HCT116 (cell line): ENCODE measurements around the gene GNGT1. TPM values are rescaled to one million over a fixed set of nuclear protein-coding genes. Genes with fewer than 3 reads are reported as not detected.

Experiments
- ATAC-seq: fragments of 200-7000 bp; cut with Tn5 transposase; 2 replicates; pipeline ENCODE4 v1.9.1; 2020; ENCODE audit warnings: mild to moderate bottlenecking, moderate library complexity
- BruUV-seq: library from RNA; stranded (reverse); fragments of 400-500 nt; replicated peaks from 2 replicates; lab custom pipeline; 2021; lab: Mats Ljungman, UMichigan
- CTCF ChIA-PET: fragments of 300-600 bp; sonication (Branson Sonifier 250); formaldehyde crosslinking; loops from one replicate; lab custom pipeline; 2021; ENCODE audit warnings: antibody characterized with exemption; lab: Charles Lee
- POLR2A ChIA-PET: fragments of 300-600, 350-600 bp; sonication (Branson Sonifier 250); formaldehyde crosslinking; loops from one replicate; lab custom pipeline; 2021; ENCODE audit warnings: antibody characterized with exemption; lab: Charles Lee
- RAD21 ChIA-PET, 2 experiments: fragments of 300-600 bp; sonication (Branson Sonifier 250); formaldehyde crosslinking; loops; one replicate each; lab custom pipeline; 2023; ENCODE audit warnings: low total read pairs in 2 of 2; ENCODE audit not compliant: uncharacterized antibody in 2 of 2, unreplicated experiment in 2 of 2, low non-redundant PET in 1 of 2; lab: Charles Lee
- DNase-seq: peaks from one replicate; pipeline ENCODE4 v3.0.0-alpha.2; 2010; ENCODE audit warnings: low read depth, low spot score
- H2AFZ ChIP-seq: fragments of 200-600 bp; shearing (Covaris generic), sonication (generic); 2 replicates; pipeline ENCODE4 v1.6.1; 2017; ENCODE audit warnings: low read depth, mixed run types, mixed read lengths, antibody characterized with exemption, low read length; ENCODE audit not compliant: poor library complexity, severe bottlenecking
- H3K27ac ChIP-seq: 2 replicates; pipeline ENCODE4 v1.5.1; 2012; ENCODE audit warnings: low read depth, low read length
- H3K27me3 ChIP-seq: fragments of 200-600 bp; sonication (generic); 2 replicates; pipeline ENCODE4 v1.6.1; 2016; ENCODE audit warnings: mixed run types, low read length, mixed read lengths; ENCODE audit not compliant: insufficient read depth
- H3K36me3 ChIP-seq, 2 experiments: fragments of 200-500 bp in 1 of 2; fragments of 200-600 bp in 1 of 2; sonication (Bioruptor generic) in 1 of 2; sonication (generic) in 1 of 2; 2 replicates each; pipeline versions ENCODE4 v1.5.1 to v1.6.1; 2014 to 2016; ENCODE audit warnings: low read length in 2 of 2, inconsistent platforms in 1 of 2, mixed read lengths in 1 of 2, mixed run types in 1 of 2; ENCODE audit not compliant: insufficient read depth in 2 of 2, control insufficient read depth in 1 of 2
- H3K4me1 ChIP-seq, 2 experiments: fragments of 200-600 bp in 1 of 2; sonication (generic) in 1 of 2; 2 replicates each; pipeline versions ENCODE4 v1.5.1 to v1.6.1; 2012 to 2017; ENCODE audit warnings: low read length in 2 of 2, inconsistent platforms in 1 of 2, mild to moderate bottlenecking in 1 of 2, mixed read lengths in 1 of 2, mixed run types in 1 of 2, moderate library complexity in 1 of 2; ENCODE audit not compliant: insufficient read depth in 2 of 2, control insufficient read depth in 1 of 2
- H3K4me2 ChIP-seq: fragments of 200-600 bp; sonication (generic); 2 replicates; pipeline ENCODE4 v1.6.1; 2017; ENCODE audit warnings: mixed run types, low read length, mixed read lengths
- H3K4me3 ChIP-seq, 2 experiments: fragments of 200-600 bp in 1 of 2; sonication (generic) in 1 of 2; replicated peaks in 1 of 2; 2 replicates each; pipeline ENCODE4 v1.5.1; 2011 to 2016; ENCODE audit warnings: low read length in 2 of 2, control low read depth in 1 of 2, low read depth in 1 of 2, mild to moderate bottlenecking in 1 of 2, mixed read lengths in 1 of 2, mixed run types in 1 of 2
- H3K79me2 ChIP-seq: fragments of 200-600 bp; sonication (generic); 2 replicates; pipeline ENCODE4 v1.6.1; 2017; ENCODE audit warnings: mild to moderate bottlenecking, mixed run types, low read length, moderate library complexity, mixed read lengths; ENCODE audit not compliant: insufficient read depth
- H3K9ac ChIP-seq: fragments of 200-600 bp; sonication (generic); 2 replicates; pipeline ENCODE4 v1.6.1; 2016; ENCODE audit warnings: low read length, mixed read lengths
- H3K9me2 ChIP-seq: fragments of 200-600 bp; sonication (generic), shearing (Covaris generic); 2 replicates; pipeline ENCODE4 v1.6.1; 2017; ENCODE audit warnings: mixed run types, mild to moderate bottlenecking, moderate library complexity; ENCODE audit not compliant: insufficient read depth
- H3K9me3 ChIP-seq, 2 experiments: fragments of 200-500 bp in 1 of 2; fragments of 200-600 bp in 1 of 2; sonication (Bioruptor generic) in 1 of 2; sonication (generic) in 1 of 2; 2 replicates each; pipeline ENCODE4 v1.6.1; 2014 to 2017; ENCODE audit warnings: low read length in 2 of 2, mixed read lengths in 2 of 2, inconsistent platforms in 1 of 2, low read depth in 1 of 2, mild to moderate bottlenecking in 1 of 2, mixed run types in 1 of 2, moderate library complexity in 1 of 2; ENCODE audit not compliant: control insufficient read depth in 1 of 2, insufficient read depth in 1 of 2
- H4K20me1 ChIP-seq: fragments of 200-600 bp; sonication (generic), shearing (Covaris generic); 2 replicates; pipeline ENCODE4 v1.6.1; 2017; ENCODE audit warnings: mixed run types, mild to moderate bottlenecking, moderate library complexity; ENCODE audit not compliant: insufficient read depth
- CEBPB ChIP-seq: IDR thresholded peaks from 2 replicates; pipeline ENCODE4 v1.6.1; 2012; ENCODE audit warnings: low read depth
- CTCF ChIP-seq, 3 experiments: fragments of 200-600 bp in 1 of 3; sonication (generic) in 1 of 3; IDR thresholded peaks in 2 of 3; conservative IDR thresholded peaks in 1 of 3; 2 replicates each; pipeline ENCODE4 v1.5.1; 2012 to 2017; ENCODE audit warnings: low read depth in 2 of 3, low read length in 2 of 3, antibody characterized with exemption in 1 of 3, borderline replicate concordance in 1 of 3, control low read depth in 1 of 3, mild to moderate bottlenecking in 1 of 3, mixed read lengths in 1 of 3, mixed run types in 1 of 3, moderate library complexity in 1 of 3; ENCODE audit not compliant: insufficient read depth in 1 of 3
- EGR1 ChIP-seq: IDR thresholded peaks from 2 replicates; pipeline ENCODE4 v1.6.1; 2012; ENCODE audit warnings: low read depth
- ELF1 ChIP-seq: IDR thresholded peaks from 2 replicates; pipeline ENCODE4 v1.6.1; 2012; ENCODE audit warnings: low read depth, borderline replicate concordance
- EZH2 ChIP-seq: fragments of 200-600 bp; sonication (generic); IDR thresholded peaks from 2 replicates; pipeline ENCODE4 v1.6.1; 2017; ENCODE audit warnings: antibody characterized with exemption, mixed run types
- EZH2phosphoT487 ChIP-seq: fragments of 200-600 bp; IDR thresholded peaks from 2 replicates; pipeline ENCODE4 v1.6.1; 2018; ENCODE audit warnings: antibody characterized with exemption, borderline replicate concordance
- POLR2A ChIP-seq: IDR thresholded peaks from 2 replicates; pipeline ENCODE4 v1.7.0; 2011; ENCODE audit warnings: borderline replicate concordance; ENCODE audit not compliant: insufficient read depth, insufficient read length; ENCODE audit errors: extremely low read depth
- SIN3A ChIP-seq: IDR thresholded peaks from 2 replicates; pipeline ENCODE4 v1.6.1; 2012; ENCODE audit warnings: low read depth
- SP1 ChIP-seq: IDR thresholded peaks from 2 replicates; pipeline ENCODE4 v1.6.1; 2012; ENCODE audit warnings: low read depth
- SRF ChIP-seq: IDR thresholded peaks from 2 replicates; pipeline ENCODE4 v1.6.1; 2012; ENCODE audit warnings: low read depth
- TCF7L2 ChIP-seq: IDR thresholded peaks from 2 replicates; pipeline ENCODE4 v1.7.0; 2011; ENCODE audit warnings: borderline replicate concordance, inconsistent platforms; ENCODE audit not compliant: insufficient read depth, insufficient read length; ENCODE audit errors: extremely low read depth
- YY1 ChIP-seq: IDR thresholded peaks from 2 replicates; pipeline ENCODE4 v1.6.1; 2011; ENCODE audit warnings: low read length, low read depth, moderate library complexity, mild to moderate bottlenecking; ENCODE audit not compliant: insufficient replicate concordance; ENCODE audit errors: extremely low read depth
- ZBTB33 ChIP-seq: IDR thresholded peaks from 2 replicates; pipeline ENCODE4 v1.6.1; 2011; ENCODE audit warnings: mild to moderate bottlenecking, low read length, moderate library complexity; ENCODE audit not compliant: insufficient replicate concordance; ENCODE audit errors: extremely low read depth
- ZNF274 ChIP-seq: fragments of 200-500 bp; sonication (Bioruptor generic); IDR thresholded peaks from 2 replicates; pipeline ENCODE4 v1.6.1; 2014; ENCODE audit warnings: mild to moderate bottlenecking, low read depth, low read length, inconsistent platforms
- intact Hi-C: fragments of 100-400 bp; cut with micrococcal nuclease; formaldehyde crosslinking; loops from 2 replicates; pipeline ENCODE4 v1.10.0; 2022
- total RNA-seq: library from RNA; stranded (reverse); gene quantifications from one replicate; pipeline ENCODE4 v1.2.1, GENCODE V29; 2021; ENCODE audit not compliant: unreplicated experiment
- TF ChIP-seq, protein P1 (sequence below): IDR thresholded peaks from 2 replicates; pipeline ENCODE4 v1.6.1; 2012

The GNGT1 gene
- total RNA-seq, 1 experiment from 2014 or later, result 0.91 TPM

DNA sequence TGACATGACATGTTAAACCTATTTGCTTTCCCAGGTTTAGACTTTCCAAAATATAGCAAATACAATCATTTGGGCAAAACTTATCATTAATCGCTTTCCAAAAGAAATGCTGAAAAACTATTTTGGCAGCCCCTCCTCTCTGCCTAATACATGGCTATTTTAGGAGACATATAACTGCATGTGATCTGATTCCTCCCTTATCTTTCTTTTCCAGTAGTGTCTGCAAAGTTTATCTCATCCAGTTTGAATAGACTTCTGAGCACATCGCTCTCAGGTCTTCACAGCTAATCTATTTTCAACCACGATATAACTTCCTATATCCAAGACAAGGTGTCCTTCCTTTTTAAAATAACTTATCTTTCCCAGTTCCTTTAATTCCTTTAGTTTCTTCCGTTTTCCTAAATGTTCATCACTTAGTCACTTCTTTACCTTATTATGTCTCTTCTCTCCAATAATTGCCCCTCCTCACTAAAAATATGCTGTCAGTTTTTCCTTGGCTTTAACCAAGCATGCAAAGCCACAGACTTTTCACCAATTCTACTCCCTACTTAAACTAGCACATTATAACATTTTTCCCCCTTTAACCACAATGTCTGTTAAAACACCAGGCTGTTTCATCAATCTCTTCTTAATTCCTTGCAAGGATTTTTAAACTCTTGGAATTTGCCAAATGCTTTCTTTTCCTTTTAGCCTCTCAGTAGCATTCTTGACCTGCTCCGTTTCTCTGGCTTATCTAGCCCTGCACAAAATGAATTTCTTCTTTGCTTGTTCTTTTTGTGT, 39.6 kb downstream of the GNGT1 start:
- H3K9ac ChIP-seq, result no peak overlapping the region
- H3K36me3 ChIP-seq, result no peaks in the 10 kb centered on the region
- no peaks in the 10 kb centered on the region for H3K9me2 ChIP-seq
- H3K27ac ChIP-seq, result no peak overlapping the region
- H3K4me3 ChIP-seq, result no peak overlapping the region
- intact Hi-C loops, result no loop called here
- ChIA-PET RAD21 (no interaction called here), CTCF (no interaction called here), POLR2A (no interaction called here)
- no peak for ATAC-seq
- no peaks in the 10 kb centered on the region for H3K79me2 ChIP-seq
- H3K27me3 ChIP-seq, result no peaks in the 10 kb centered on the region
- H3K9me3 ChIP-seq, result no peaks in the 10 kb centered on the region
- DNase-seq, result no peak
- no peak overlapping the region for H2AFZ ChIP-seq
- H3K4me2 ChIP-seq, result no peak overlapping the region
- BruUV-seq, result no TSS peak
- no peaks in the 10 kb centered on the region for H3K4me1 ChIP-seq
- H4K20me1 ChIP-seq, result no peaks in the 10 kb centered on the region
- TF ChIP-seq EZH2 (no peak), SRF (no peak), TCF7L2 (no peak), ZNF274 (no peak), YY1 (no peak), SP1 (no peak), ZBTB33 (no peak), EGR1 (no peak), EZH2phosphoT487 (no peak), POLR2A (no peak), CTCF (IDR thresholded peaks at IDR 0.05 in 2 of 3, conservative IDR thresholded peaks at IDR 0.05 in 1 of 3; ENCODE audit: borderline replicate concordance in 1 of 3, insufficient read depth in 1 of 3, low read depth in 2 of 3, low read length in 2 of 3) (no peak), SIN3A (no peak), ELF1 (no peak), CEBPB (no peak)
- TF ChIP-seq, protein P1, sequence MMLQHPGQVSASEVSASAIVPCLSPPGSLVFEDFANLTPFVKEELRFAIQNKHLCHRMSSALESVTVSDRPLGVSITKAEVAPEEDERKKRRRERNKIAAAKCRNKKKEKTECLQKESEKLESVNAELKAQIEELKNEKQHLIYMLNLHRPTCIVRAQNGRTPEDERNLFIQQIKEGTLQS, result no peak
